GM18517 (cell line): Measurements from ENCODE around the gene TEX11.
"Not testable (repeated sequence)": the region's sequence is repeated elsewhere in the genome, so short reads cannot be mapped to it uniquely, and the experiment has no call there.

ENCODE experiments used
- ATAC-seq: cut with Tn5 transposase; IDR thresholded peaks from one replicate; pipeline ENCODE4 v1.9.1; 2021; ENCODE audit warnings: mild to moderate bottlenecking, moderate library complexity; ENCODE audit not compliant: unreplicated experiment

Gene TEX11

DNA sequence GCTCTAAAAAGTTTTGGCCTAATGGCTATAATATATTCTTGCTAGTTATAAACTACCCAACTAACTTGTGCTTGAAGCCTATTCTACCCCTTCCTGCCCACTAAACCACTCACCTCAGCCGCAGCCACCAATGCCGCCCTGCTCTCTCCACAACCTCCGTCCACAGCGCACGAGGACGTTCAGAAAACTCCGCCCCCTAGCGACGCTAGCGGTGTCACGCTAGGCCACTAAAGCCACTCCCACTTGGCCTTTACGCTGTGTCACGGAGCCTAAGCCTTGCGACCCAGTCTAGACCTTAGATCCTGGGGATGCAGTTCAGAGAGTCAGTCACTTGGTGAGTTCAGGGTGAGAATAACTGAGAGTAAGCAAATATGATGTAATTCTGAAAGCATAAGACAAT lies at the start of gene TEX11:
Gene TEX11, minus strand, starts transcription at position 171 of the 400 bp plus-strand sequence. CDS start 922 bp downstream, outside the sequence.
- no peak for ATAC-seq

GRCh38 chrX:70954871-70955270 lies 46.4 kb upstream of the TEX11 start:
- no peak for ATAC-seq

DNA sequence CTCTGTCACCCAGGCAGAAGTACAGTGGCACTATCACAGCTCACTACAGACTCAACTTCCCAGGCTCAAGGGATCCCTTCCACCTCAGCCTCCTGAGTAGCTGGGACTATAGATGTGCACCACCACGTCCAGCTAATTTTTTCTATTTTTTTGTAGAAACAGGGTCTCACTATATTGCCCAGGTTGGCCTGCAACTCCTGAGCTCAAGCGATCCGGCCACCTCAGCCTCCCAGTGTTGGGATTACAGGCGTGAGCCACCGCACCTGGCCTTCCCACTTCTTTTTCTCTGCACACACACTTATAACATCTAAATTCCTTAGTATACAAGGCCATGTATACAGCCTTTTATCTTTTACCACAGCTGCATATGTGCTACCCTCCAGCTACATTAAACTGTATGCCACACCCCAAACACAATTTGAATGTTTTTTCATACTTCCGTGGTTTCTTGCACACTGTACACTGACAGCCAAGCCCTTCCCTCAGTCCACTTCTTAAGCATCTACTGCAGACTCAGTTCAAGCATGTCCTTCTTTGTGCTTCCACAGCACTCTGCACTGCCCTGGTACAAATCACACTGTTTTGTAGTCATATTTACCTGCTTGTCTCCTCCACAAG lies 15.9 kb upstream of the TEX11 start:
- no peak for ATAC-seq

DNA sequence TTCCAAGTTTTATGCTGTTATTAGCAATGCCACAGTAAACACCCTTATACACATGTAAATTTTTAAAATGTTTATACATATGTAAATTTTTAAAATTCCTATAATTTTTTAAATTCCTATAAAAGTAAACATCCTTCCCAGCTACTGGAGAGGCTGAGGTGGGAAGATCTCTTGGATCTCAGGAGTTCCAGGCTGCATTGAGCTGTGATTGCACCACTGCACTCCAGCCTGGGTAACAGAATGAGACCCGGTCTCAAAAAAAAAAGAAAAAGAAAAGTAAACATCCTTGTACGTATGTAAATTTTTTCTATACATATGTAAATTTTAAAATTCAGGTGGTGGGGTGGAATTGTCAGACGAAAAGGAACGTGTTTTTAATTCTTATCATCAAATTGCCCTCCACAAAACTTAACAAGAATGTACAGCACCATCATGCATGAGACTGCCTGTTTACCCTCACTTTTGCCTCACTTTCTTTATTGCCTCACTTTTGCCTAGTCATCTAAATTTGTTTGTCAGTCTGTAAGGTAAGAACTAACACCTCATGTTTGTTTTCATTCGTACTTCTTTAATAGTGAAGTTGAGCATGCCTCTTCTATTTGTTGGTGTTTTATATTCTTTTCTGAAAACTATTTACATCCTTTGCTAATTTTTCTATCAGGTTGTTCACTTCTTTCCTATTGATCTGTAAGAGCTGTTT lies 14.4 kb upstream of the TEX11 start:
- ATAC-seq: no peak

DNA sequence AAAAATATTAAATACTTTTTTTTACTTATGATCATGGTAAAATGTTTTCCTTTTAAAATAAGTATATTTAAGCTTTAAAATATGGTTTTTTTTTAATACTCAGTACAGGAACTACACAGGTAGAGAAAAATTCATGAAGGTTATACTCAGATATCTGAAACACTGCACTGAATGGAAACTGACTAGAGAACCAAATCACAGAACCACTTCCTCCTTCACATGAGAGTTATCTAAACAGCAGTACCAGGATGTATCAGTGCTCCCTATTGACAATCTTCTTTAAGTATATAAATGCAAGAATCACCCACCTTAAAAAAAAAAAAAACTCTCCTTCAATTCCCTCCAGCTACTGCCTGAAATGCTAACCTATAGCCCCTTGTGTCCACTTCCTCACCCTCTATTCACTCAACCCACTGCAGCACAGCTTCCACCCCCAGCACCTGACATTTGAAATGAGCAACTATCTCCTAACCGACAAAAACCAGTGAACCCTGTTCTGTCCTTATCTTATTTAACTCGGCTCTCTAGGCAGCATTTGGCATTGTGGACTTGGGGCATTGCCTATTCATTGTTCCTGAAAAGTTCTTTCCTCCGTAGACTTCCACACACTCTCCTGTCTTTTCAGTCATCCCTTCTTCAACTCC lies 13.3 kb upstream of the TEX11 start:
- ATAC-seq: no peak

- no peak for ATAC-seq
Observed at GRCh38 chrX:70916754-70917153, 8.2 kb upstream of the TEX11 start.

GRCh38 chrX:70907900-70908299 lies 611 bp downstream of the TEX11 start:
- no peak for ATAC-seq

DNA sequence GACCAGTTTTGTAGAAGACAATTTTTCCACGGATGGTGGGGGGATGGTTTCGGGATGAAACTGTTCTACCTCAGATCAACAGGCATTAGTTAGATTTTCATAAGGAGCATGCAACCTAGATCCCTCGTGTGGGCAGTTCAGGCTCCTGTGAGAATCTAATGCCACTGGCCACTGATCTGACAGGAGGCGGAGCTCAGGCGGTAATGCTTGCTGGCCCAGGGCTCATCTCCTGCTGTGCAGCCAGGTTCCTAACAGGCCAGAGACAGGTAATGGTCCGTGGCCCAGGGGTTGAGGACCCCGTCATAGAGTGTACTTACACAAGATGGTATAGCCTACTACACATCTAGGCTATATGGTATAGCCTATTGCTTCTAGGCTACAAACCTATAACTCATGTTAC lies 7.0 kb downstream of the TEX11 start:
- ATAC-seq: no peak

DNA sequence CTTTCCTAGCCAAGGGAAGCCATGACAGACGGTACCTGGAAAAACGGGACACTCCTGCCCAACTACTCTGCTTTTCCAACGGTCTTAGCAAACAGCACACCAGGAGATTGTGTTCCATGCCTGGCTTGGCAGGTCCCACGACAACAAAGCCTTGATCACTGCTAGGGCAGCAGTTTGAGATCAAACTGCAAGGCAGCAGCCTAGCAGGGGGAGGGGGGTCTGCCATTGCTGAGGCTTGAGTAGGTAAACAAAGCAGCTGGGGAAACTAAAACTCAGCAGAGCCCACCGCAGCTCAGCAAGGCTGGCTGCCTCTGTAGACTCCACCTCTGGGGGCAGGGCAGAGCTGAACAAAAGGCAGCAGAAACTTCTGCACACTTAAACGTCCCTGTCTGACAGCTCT lies 18.1 kb downstream of the TEX11 start:
- ATAC-seq: not testable (repeated sequence)

- ATAC-seq: no peak
Observed at GRCh38 chrX:70878902-70879301, 29.6 kb downstream of the TEX11 start.

DNA sequence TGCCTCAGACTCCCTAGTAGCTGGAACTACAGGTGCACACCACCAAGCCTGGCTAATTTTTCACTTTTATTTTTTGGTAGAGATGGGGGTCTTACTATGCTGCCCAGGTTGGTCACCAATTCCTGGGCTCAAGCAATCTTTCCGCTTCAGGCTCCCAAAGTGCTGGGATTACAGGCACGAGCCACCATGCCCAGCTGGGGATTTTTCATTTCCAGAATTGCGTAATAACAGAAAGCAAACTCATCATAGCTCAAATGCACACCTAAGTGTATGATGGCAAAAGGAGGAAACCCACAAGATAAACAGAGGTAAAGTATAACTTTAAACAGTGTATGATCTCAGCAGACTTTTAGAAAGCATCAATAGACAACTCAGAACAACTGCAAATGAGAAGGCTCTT lies 56.2 kb downstream of the TEX11 start:
- no peak for ATAC-seq

DNA sequence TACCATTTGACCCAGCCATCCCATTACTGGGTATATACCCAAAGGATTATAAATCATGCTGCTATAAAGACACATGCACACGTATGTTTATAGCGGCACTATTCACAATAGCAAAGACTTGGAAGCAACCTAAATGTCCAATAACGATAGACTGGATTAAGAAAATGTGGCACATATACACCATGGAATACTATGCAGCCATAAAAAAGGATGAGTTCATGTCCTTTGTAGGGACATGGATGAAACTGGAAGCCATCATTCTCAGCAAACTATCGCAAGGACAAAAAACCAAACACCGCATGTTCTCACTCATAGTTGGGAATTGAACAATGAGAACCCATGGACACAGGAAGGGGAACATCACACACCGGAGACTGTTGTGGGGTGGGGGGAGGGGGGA lies 64.4 kb downstream of the TEX11 start:
- ATAC-seq: not testable (repeated sequence)

GRCh38 chrX:70843620-70844019 lies 64.9 kb downstream of the TEX11 start:
- ATAC-seq: not testable (repeated sequence)

GRCh38 chrX:70834589-70834988 lies 73.9 kb downstream of the TEX11 start:
- ATAC-seq: no peak

GRCh38 chrX:70826715-70827114 lies 81.8 kb downstream of the TEX11 start:
- no peak for ATAC-seq

- no peak for ATAC-seq
Observed at GRCh38 chrX:70825366-70825765, 83.1 kb downstream of the TEX11 start.

GRCh38 chrX:70808942-70809940 lies 99.3 kb downstream of the TEX11 start:
- ATAC-seq: no peak

DNA sequence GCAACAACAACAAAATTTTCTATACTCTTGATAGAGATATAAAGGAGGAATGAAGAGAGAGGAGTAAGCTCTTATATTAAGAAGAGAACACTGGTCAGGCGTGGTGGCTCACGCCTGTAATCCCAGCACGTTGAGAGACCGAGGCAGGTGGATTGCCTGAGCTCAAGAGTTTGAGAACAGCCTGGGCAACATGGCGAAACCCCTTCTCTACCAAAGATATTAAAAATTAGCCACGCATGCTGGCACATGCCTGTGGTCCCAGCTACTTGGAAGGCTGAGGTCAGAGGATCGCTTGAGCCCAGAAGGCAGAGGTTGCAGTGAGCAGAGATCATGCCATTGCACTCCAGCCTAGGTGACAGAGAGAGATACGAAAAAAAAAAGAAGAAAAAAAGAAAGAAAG lies 102.4 kb downstream of the TEX11 start:
- no peak for ATAC-seq

- not testable (repeated sequence) for ATAC-seq
Observed at GRCh38 chrX:70796742-70797141, 111.8 kb downstream of the TEX11 start.

GRCh38 chrX:70774223-70774622 lies 134.3 kb downstream of the TEX11 start:
- no peak for ATAC-seq

- ATAC-seq: no peak
Observed at GRCh38 chrX:70769659-70770227, 138.8 kb downstream of the TEX11 start.
